Body of pancreas (tissue), 4 donors: ENCODE measurements around the gene SIAH3.

Experiments
- CTCF ChIP-seq, 7 experiments: fragments of 450-650 bp in 4 of 7; fragments of 200-600 bp in 3 of 7; sonication (generic) in 3 of 7; IDR thresholded peaks; one replicate each; pipeline ENCODE4 v1.5.1; 2016 to 2019; ENCODE audit warnings: antibody characterized with exemption in 7 of 7
- POLR2A ChIP-seq, 3 donors: fragments of 450-650 bp; IDR thresholded peaks; one replicate each; pipeline ENCODE4 v1.6.1; 2016; ENCODE audit warnings: antibody characterized with exemption in 3 of 3, mild to moderate bottlenecking in 2 of 3

DNA sequence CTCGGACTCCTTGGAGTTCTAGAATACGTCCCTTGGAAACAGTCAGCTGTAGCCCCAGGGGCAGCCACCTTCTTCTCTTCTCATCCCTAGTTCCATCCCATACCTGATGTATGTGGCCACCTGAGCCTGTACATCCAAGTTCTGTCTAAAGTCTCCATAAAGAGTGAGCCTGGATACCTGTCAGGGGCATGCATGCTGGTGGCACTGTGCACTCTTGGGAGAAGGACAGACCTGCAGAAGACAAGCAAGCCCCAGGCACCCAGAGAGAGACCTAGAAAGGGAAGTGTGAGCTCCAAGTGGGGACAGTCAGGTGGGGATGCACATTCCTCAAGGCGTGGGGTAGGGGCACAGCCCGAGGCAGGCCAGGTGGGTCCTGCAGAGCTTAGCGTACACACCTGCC, 21.4 kb downstream of the SIAH3 start:
- TF ChIP-seq CTCF (IDR thresholded peaks at IDR 0.05) (no peak), POLR2A (IDR thresholded peaks at IDR 0.05) (no peak)
